IMR-90 (cell line): ENCODE measurements around the gene SLC9A7. TPM values are rescaled to one million over a fixed set of nuclear protein-coding genes. Genes with fewer than 3 reads are reported as not detected.

Source experiments
- ATAC-seq: fragments of 200-7000 bp; cut with Tn5 transposase; 2 replicates; pipeline ENCODE4 v1.9.1; 2020; ENCODE audit warnings: low read depth, mild to moderate bottlenecking, moderate library complexity
- Bru-seq: library from RNA; stranded (reverse); fragments of 400-500 nt; gene quantifications from one replicate; lab custom pipeline; 2021; lab: Mats Ljungman, UMichigan
- BruChase-seq, 2 experiments: library from RNA; stranded (reverse); fragments of 400-500 nt; gene quantifications; one replicate each; lab custom pipeline; 2021; lab: Mats Ljungman, UMichigan
- BruUV-seq: library from RNA; stranded (reverse); fragments of 400-500 nt; replicated peaks from 2 replicates; lab custom pipeline; 2021; lab: Mats Ljungman, UMichigan
- CTCF ChIA-PET: fragments of 300-600 bp; formaldehyde crosslinking; extraction: SDS; loops from one replicate; lab custom pipeline; 2021; ENCODE audit warnings: antibody characterized with exemption; lab: Yijun Ruan, JAX
- POLR2A ChIA-PET: fragments of 300-600 bp; sonication (Branson Sonifier 250); formaldehyde crosslinking; loops from one replicate; lab custom pipeline; 2022; ENCODE audit warnings: antibody characterized with exemption; ENCODE audit not compliant: unreplicated experiment; lab: Charles Lee
- DNase-seq: peaks from one replicate; pipeline ENCODE4 v3.0.0; 2013
- H2AFZ ChIP-seq: replicated peaks from 2 replicates; pipeline ENCODE3; 2013; ENCODE audit warnings: low read length, mild to moderate bottlenecking; ENCODE audit not compliant: poor library complexity
- H2AK5ac ChIP-seq: 2 replicates; pipeline ENCODE4 v1.6.1; 2013; ENCODE audit warnings: low read depth, low read length, inconsistent platforms
- H2AK9ac ChIP-seq: replicated peaks from 2 replicates; pipeline ENCODE3; 2013; ENCODE audit warnings: mild to moderate bottlenecking, low read depth, low read length, moderate library complexity; ENCODE audit not compliant: poor library complexity
- H2BK120ac ChIP-seq: 2 replicates; pipeline ENCODE4 v1.6.1; 2013; ENCODE audit warnings: low read depth, low read length, inconsistent platforms
- H2BK15ac ChIP-seq: 3 replicates; pipeline ENCODE4 v1.6.1; 2013; ENCODE audit warnings: low read depth, low read length, inconsistent platforms
- H2BK20ac ChIP-seq: 2 replicates; pipeline ENCODE4 v1.6.1; 2013; ENCODE audit warnings: low read depth, mild to moderate bottlenecking, inconsistent platforms, low read length, moderate library complexity
- H2BK5ac ChIP-seq: 2 replicates; pipeline ENCODE4 v1.6.1; 2013; ENCODE audit warnings: mild to moderate bottlenecking, low read depth, low read length, inconsistent platforms; ENCODE audit not compliant: poor library complexity, severe bottlenecking
- H3K14ac ChIP-seq: replicated peaks from 2 replicates; pipeline ENCODE4 v1.6.1; 2013; ENCODE audit warnings: low read depth, low read length, inconsistent platforms
- H3K18ac ChIP-seq: 2 replicates; pipeline ENCODE4 v1.6.1; 2013; ENCODE audit warnings: low read depth, low read length, control low read depth
- H3K23ac ChIP-seq: 2 replicates; pipeline ENCODE4 v1.6.1; 2013; ENCODE audit warnings: low read depth, low read length, inconsistent platforms
- H3K27ac ChIP-seq: 2 replicates; pipeline ENCODE4 v1.5.1; 2013; ENCODE audit warnings: mild to moderate bottlenecking, control low read depth, low read length; ENCODE audit not compliant: insufficient read depth
- H3K27me3 ChIP-seq: 2 replicates; pipeline ENCODE4 v1.6.1; 2013; ENCODE audit warnings: low read length; ENCODE audit not compliant: control insufficient read depth, insufficient read depth
- H3K36me3 ChIP-seq: 2 replicates; pipeline ENCODE4 v1.6.1; 2013; ENCODE audit warnings: low read length, mixed read lengths; ENCODE audit not compliant: control insufficient read depth, insufficient read depth
- H3K4ac ChIP-seq: 2 replicates; pipeline ENCODE4 v1.6.1; 2013; ENCODE audit warnings: low read depth, low read length, inconsistent platforms
- H3K4me1 ChIP-seq: 2 replicates; pipeline ENCODE4 v1.6.1; 2013; ENCODE audit warnings: low read length, mixed read lengths; ENCODE audit not compliant: control insufficient read depth, insufficient read depth
- H3K4me2 ChIP-seq: 2 replicates; pipeline ENCODE4 v1.6.1; 2013; ENCODE audit warnings: low read depth, mild to moderate bottlenecking, control low read depth, low read length, moderate library complexity
- H3K4me3 ChIP-seq: 2 replicates; pipeline ENCODE4 v1.5.1; 2013; ENCODE audit warnings: low read depth, mild to moderate bottlenecking, control low read depth, low read length, moderate library complexity; ENCODE audit not compliant: insufficient read depth
- H3K56ac ChIP-seq: 2 replicates; pipeline ENCODE4 v1.6.1; 2013; ENCODE audit warnings: low read length, inconsistent platforms; ENCODE audit not compliant: insufficient read depth; ENCODE audit errors: extremely low read depth
- H3K79me1 ChIP-seq, 2 experiments: 2 replicates each; pipeline ENCODE4 v1.6.1; 2013; ENCODE audit warnings: low read length in 2 of 2, inconsistent platforms in 1 of 2, low read depth in 1 of 2
- H3K9ac ChIP-seq: 2 replicates; pipeline ENCODE4 v1.6.1; 2013; ENCODE audit warnings: low read depth, low read length, control low read depth
- H3K9me1 ChIP-seq: 2 replicates; pipeline ENCODE4 v1.6.1; 2013; ENCODE audit warnings: low read length, inconsistent platforms; ENCODE audit not compliant: insufficient read depth
- H3K9me3 ChIP-seq: 2 replicates; pipeline ENCODE4 v1.6.1; 2013; ENCODE audit warnings: low read length; ENCODE audit not compliant: control insufficient read depth, insufficient read depth
- H4K20me1 ChIP-seq: 2 replicates; pipeline ENCODE4 v1.6.1; 2013; ENCODE audit warnings: low read length, inconsistent platforms; ENCODE audit not compliant: insufficient read depth
- H4K5ac ChIP-seq: 2 replicates; pipeline ENCODE4 v1.6.1; 2013; ENCODE audit warnings: mild to moderate bottlenecking, low read depth, low read length, control low read depth
- H4K8ac ChIP-seq, 2 experiments: 2 replicates each; pipeline ENCODE4 v1.6.1; 2013; ENCODE audit warnings: low read depth in 2 of 2, low read length in 2 of 2, control low read depth in 1 of 2, inconsistent platforms in 1 of 2
- H4K91ac ChIP-seq: 2 replicates; pipeline ENCODE4 v1.6.1; 2013; ENCODE audit warnings: low read depth, low read length, inconsistent platforms; ENCODE audit not compliant: insufficient read depth
- BHLHE40 ChIP-seq: fragments of 150-350 bp; IDR thresholded peaks from 2 replicates; pipeline ENCODE4 v1.6.1; 2016; ENCODE audit warnings: mild to moderate bottlenecking, low read depth, low read length
- CTCF ChIP-seq: conservative IDR thresholded peaks from 2 replicates; pipeline ENCODE4 v1.5.1; 2012; ENCODE audit warnings: mild to moderate bottlenecking, low read depth, low read length, improper control_type of control experiment
- MAFK ChIP-seq: IDR thresholded peaks from 2 replicates; pipeline ENCODE4 v1.6.1; 2012; ENCODE audit warnings: low read depth, low read length, improper control_type of control experiment
- MAZ ChIP-seq: IDR thresholded peaks from 2 replicates; pipeline ENCODE4 v1.6.1; 2012; ENCODE audit warnings: low read depth, mild to moderate bottlenecking, low read length, improper control_type of control experiment, moderate library complexity, borderline replicate concordance
- MXI1 ChIP-seq: IDR thresholded peaks from 2 replicates; pipeline ENCODE4 v1.6.1; 2012; ENCODE audit warnings: low read depth, mild to moderate bottlenecking, low read length, moderate library complexity, borderline replicate concordance
- RAD21 ChIP-seq: IDR thresholded peaks from 2 replicates; pipeline ENCODE4 v1.6.1; 2012; ENCODE audit warnings: low read length, improper control_type of control experiment
- RCOR1 ChIP-seq: IDR thresholded peaks from 2 replicates; pipeline ENCODE4 v1.6.1; 2012; ENCODE audit warnings: mild to moderate bottlenecking, low read length, improper control_type of control experiment; ENCODE audit not compliant: insufficient replicate concordance
- RFX5 ChIP-seq: IDR thresholded peaks from 2 replicates; pipeline ENCODE4 v1.8.0; 2012; ENCODE audit warnings: low read depth, mild to moderate bottlenecking, low read length, moderate library complexity
- SMC3 ChIP-seq: fragments of 150-350 bp; IDR thresholded peaks from 2 replicates; pipeline ENCODE4 v1.6.1; 2016; ENCODE audit warnings: low read depth, mild to moderate bottlenecking, antibody characterized with exemption, low read length, moderate library complexity
- USF2 ChIP-seq: fragments of 150-350 bp; IDR thresholded peaks from 2 replicates; pipeline ENCODE4 v1.6.1; 2017; ENCODE audit warnings: mild to moderate bottlenecking, antibody characterized with exemption, low read length, low read depth
- WGBS, 2 experiments: methylation state at CpG; one replicate each; pipeline versions ENCODE4 v1.1.5 to v1.1.7; 2013; ENCODE audit warnings: missing lambda C conversion rate in 2 of 2; ENCODE audit not compliant: insufficient read length in 1 of 2; ENCODE audit errors: extremely low coverage in 2 of 2; 5-methylcytosine and 5-hydroxymethylcytosine counted together
- dilution Hi-C: fragments of 300-500 bp; cut with HindIII; formaldehyde crosslinking; loops from one replicate; pipeline ENCODE4 v1.14.3; 2018; ENCODE audit warnings: low sequenced_read_pairs; ENCODE audit not compliant: unreplicated experiment
- in situ Hi-C: fragments of 300-500 bp; cut with MboI; formaldehyde crosslinking; loops from 3 replicates; pipeline ENCODE4 v1.14.3; 2019; ENCODE audit warnings: low sequenced_read_pairs, inconsistent platforms, mixed read lengths
- intact Hi-C: fragments of 100-400 bp; cut with micrococcal nuclease; formaldehyde crosslinking; loops from 2 replicates; pipeline ENCODE4 v1.10.0; 2022
- long read RNA-seq: library from polyadenylated mRNA; unstranded; transcript quantifications from one replicate; pipeline ENCODE4 v2.0.0, GENCODE V29; 2021; ENCODE audit not compliant: unreplicated experiment
- polyA plus RNA-seq, 3 experiments: library from polyadenylated mRNA; depleted of rRNA; stranded (reverse); fragments of >200 nt; gene quantifications; 2 replicates each; pipeline ENCODE4 v1.2.3, GENCODE V29; 2012; ENCODE audit warnings: low replicate concordance in 1 of 3
- total RNA-seq: library from RNA; depleted of rRNA; stranded (reverse); fragments of >200 nt; gene quantifications from 2 replicates; pipeline ENCODE4 v1.2.3, GENCODE V29; 2012; rRNA removed

Gene SLC9A7
- 67.5 and 76.4 TPM in 2 replicates for total RNA-seq
- 14.4 and 14.7 TPM in 2 replicates for polyA plus RNA-seq (2012; rRNA removed)
- 12.7 and 15.1 TPM in 2 replicates for polyA plus RNA-seq (2012; cell fraction: cytosol; rRNA removed)
- polyA plus RNA-seq (2012; cell fraction: nucleus; rRNA removed; ENCODE audit: low replicate concordance): 11.9 and 17.9 TPM in 2 replicates
- percentile 76 among the genes with signal in this experiment for Bru-seq, nascent RNA
- percentile 70 among the genes with signal in this experiment for BruChase-seq, experiment 1, labeled RNA remaining after a 6-hour chase
- BruChase-seq, experiment 2, labeled RNA remaining after a 2-hour chase: percentile 69 among the genes with signal in this experiment
- long read RNA-seq, full-length matches to known transcripts: 10 of 31 reads
- long read RNA-seq, partial matches to known transcripts: 2 of 31 reads
- long read RNA-seq, other reads (novel, unspliced or antisense): 19 of 31 reads

- Histone ChIP-seq H3K14ac (peak within 1 kb of the TSS; percentile 83), H3K4me3 (peak within 1 kb of the TSS; percentile 83), H3K79me1 (peaks cover 4 to 18% of the 10 kb centered on the region in 2 experiments; a peak in 2 of 4 replicates), H3K27me3 (no peaks in the 10 kb centered on the region), H3K36me3 (no peaks in the 10 kb centered on the region), H2AK9ac (peak within 1 kb of the TSS; percentile 81), H2BK5ac (peak within 1 kb of the TSS; percentile 79), H3K56ac (peak within 1 kb of the TSS; percentile 37), H4K8ac (peak within 1 kb of the TSS; percentile 58 to 83), H3K9me1 (no peaks in the 10 kb centered on the region), H3K9ac (peak within 1 kb of the TSS; percentile 70; the same call in 1 of the 2 replicates), H3K18ac (peak within 1 kb of the TSS; percentile 43; the same call in 1 of the 2 replicates), H2BK15ac (peak within 1 kb of the TSS; percentile 89), H3K9me3 (no peaks in the 10 kb centered on the region; the same call in 1 of the 2 replicates), H3K4me1 (peaks cover 5% of the 10 kb centered on the region), H2AFZ (peak within 1 kb of the TSS; percentile 91), H4K91ac (peak within 1 kb of the TSS; percentile 66), H2BK20ac (peak within 1 kb of the TSS; percentile 31; the same call in 1 of the 2 replicates), H3K4me2 (peak within 1 kb of the TSS; percentile 94), H2AK5ac (peak within 1 kb of the TSS; percentile 58), H4K5ac (peak within 1 kb of the TSS; percentile 56; the same call in 1 of the 2 replicates), H3K27ac (peak within 1 kb of the TSS; percentile 33; the same call in 1 of the 2 replicates), H2BK120ac (peak within 1 kb of the TSS; percentile 91), H3K4ac (peak within 1 kb of the TSS; percentile 85), H4K20me1 (no peaks in the 10 kb centered on the region), H3K23ac (peak within 1 kb of the TSS; percentile 84)
- WGBS, 2 experiments: 22% methylated on average over 21 of the region's 85 CpGs; no CpG with 5 or more reads in 1 of the 2 experiments
- ChIA-PET POLR2A (no interaction called here), CTCF (interaction anchor here (0.6 to 1.3 kb wide), 3 partner anchors 38 to 274 kb away, joined by 3 to 4 read pairs (median 3); no protein-coding TSS in a partner anchor)
- TF ChIP-seq MAZ (peak; percentile 53; the same call in 1 of the 2 replicates), CTCF (peak; percentile 77), SMC3 (peak; percentile 87), MXI1 (peak; percentile 24; the same call in 1 of the 2 replicates), MAFK (no peak), BHLHE40 (no peak), RCOR1 (no peak), RFX5 (no peak), RAD21 (peak; percentile 92), USF2 (no peak)
- DNase-seq (peak; percentile 61), ATAC-seq (peak; percentile 86)
- in situ Hi-C loops: no loop called here
- dilution Hi-C loops: no loop called here
- intact Hi-C loops: loop anchor here (1.0 to 10.0 kb wide), 7 partner anchors 33 to 333 kb away; partner anchors contain the start of gene JADE3
- BruUV-seq: no TSS peak
These were observed at the start of gene SLC9A7 for GRCh38 chrX:46758956-46759644. SLC9A7 (minus strand) TSS chrX:46759118; CDS start chrX:46759029, 89 bp downstream.
